Colonic mucosa (tissue), 4 donors: ENCODE data around the gene PRRT3. TPM values are rescaled to one million over a fixed set of nuclear protein-coding genes. Genes with fewer than 3 reads are reported as not detected.

Source experiments
- DNase-seq: peaks from one replicate; pipeline ENCODE4 v3.0.0-alpha.2; 2020
- H3K27ac ChIP-seq: fragments of 200-600 bp; one replicate; pipeline ENCODE4 v1.8.0; 2021
- H3K27me3 ChIP-seq: fragments of 200-600 bp; one replicate; pipeline ENCODE4 v1.8.0; 2021
- H3K36me3 ChIP-seq: fragments of 200-600 bp; one replicate; pipeline ENCODE4 v1.8.0; 2021
- H3K4me1 ChIP-seq: fragments of 200-600 bp; one replicate; pipeline ENCODE4 v1.8.0; 2021; ENCODE audit warnings: mild to moderate bottlenecking
- H3K4me3 ChIP-seq: fragments of 200-600 bp; one replicate; pipeline ENCODE4 v1.8.0; 2021
- H3K9ac ChIP-seq, 2 donors: one replicate each; pipeline ENCODE4 v1.7.0; 2013; ENCODE audit warnings: control low read depth in 2 of 2, low read depth in 2 of 2, low read length in 2 of 2
- H3K9me3 ChIP-seq: fragments of 200-600 bp; one replicate; pipeline ENCODE4 v1.8.0; 2021
- intact Hi-C: fragments of 100-400 bp; cut with DNase I; formaldehyde crosslinking; loops from one replicate; pipeline ENCODE4 v1.14.1; 2022
- total RNA-seq, 2 donors: library from RNA; stranded (reverse); fragmentation: NEBNext Ultra II Directional in 1 of 2; extraction: Animal tissue kit (Norgen Biotek cat#: 25700) in 1 of 2; gene quantifications; one replicate each; pipeline ENCODE4 v1.2.1, GENCODE V29; 2021
- TF ChIP-seq, protein P1 (sequence below): fragments of 200-600 bp; IDR thresholded peaks from one replicate; pipeline ENCODE4 v1.8.0; 2022; ENCODE audit warnings: antibody characterized with exemption, mild to moderate bottlenecking
- donor health status: healthy.
- donor health status: DM: no; HTN: no; CAD: no.
- donor health status: DM: no; HTN: no; CAD: no.

Gene PRRT3
- total RNA-seq, 2 donors from 2014 or later: 0.96 to 1.1 TPM

GRCh38 chr3:9928158-9928557 lies 24.1 kb downstream of the PRRT3 start:
- Histone ChIP-seq H3K36me3 (no peaks in the 10 kb centered on the region), H3K9me3 (no peaks in the 10 kb centered on the region), H3K27me3 (no peaks in the 10 kb centered on the region), H3K27ac (no peak overlapping the region), H3K4me1 (no peaks in the 10 kb centered on the region), H3K9ac (no peak overlapping the region), H3K4me3 (no peak overlapping the region)
- TF ChIP-seq, protein P1, sequence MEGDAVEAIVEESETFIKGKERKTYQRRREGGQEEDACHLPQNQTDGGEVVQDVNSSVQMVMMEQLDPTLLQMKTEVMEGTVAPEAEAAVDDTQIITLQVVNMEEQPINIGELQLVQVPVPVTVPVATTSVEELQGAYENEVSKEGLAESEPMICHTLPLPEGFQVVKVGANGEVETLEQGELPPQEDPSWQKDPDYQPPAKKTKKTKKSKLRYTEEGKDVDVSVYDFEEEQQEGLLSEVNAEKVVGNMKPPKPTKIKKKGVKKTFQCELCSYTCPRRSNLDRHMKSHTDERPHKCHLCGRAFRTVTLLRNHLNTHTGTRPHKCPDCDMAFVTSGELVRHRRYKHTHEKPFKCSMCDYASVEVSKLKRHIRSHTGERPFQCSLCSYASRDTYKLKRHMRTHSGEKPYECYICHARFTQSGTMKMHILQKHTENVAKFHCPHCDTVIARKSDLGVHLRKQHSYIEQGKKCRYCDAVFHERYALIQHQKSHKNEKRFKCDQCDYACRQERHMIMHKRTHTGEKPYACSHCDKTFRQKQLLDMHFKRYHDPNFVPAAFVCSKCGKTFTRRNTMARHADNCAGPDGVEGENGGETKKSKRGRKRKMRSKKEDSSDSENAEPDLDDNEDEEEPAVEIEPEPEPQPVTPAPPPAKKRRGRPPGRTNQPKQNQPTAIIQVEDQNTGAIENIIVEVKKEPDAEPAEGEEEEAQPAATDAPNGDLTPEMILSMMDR: no peak
- intact Hi-C loops: no loop called here
- DNase-seq: no peak

DNA sequence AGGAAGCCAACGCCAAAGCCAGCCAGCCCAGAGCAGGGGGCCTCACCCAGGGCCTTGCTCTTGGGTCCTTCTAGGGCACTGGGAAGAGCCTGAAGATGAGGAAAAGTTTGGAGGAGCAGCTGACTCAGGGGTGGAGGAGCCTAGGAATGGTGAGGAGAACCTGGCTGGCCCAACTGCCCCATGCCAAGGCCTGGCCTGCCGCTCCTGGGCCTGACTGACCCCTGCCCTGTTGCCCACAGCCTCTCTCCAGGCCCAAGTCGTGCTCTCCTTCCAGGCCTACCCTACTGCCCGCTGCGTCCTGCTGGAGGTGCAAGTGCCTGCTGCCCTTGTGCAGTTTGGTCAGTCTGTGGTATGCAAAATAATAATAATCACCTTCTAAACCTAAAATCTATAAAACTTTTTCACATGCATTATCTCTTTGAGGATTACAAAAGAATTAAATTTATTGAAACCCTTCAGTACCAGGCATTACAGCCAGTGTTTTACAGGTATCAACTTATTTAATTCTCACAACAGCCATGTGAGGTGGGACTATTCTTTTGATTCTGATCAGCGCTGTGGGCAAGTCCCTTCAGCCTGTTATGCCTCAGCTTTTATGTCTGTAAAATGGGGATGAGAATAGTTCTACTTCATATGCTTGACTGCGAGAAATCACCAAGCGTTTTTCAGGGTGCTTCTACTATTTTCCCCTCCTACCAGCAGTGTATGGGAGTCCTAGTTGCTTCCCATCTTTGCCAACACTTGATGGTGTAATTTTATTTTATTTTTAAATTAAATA lies 33.8 kb downstream of the PRRT3 start:
- H3K9me3 ChIP-seq: no peaks in the 10 kb centered on the region
- no peaks in the 10 kb centered on the region for H3K36me3 ChIP-seq
- no peak for DNase-seq
- H3K27me3 ChIP-seq: no peaks in the 10 kb centered on the region
- peak overlapping the region in 1 of 2 donors; percentile 63 for H3K9ac ChIP-seq
- intact Hi-C loops: no loop called here
- H3K4me1 ChIP-seq: peaks cover 6% of the 10 kb centered on the region
- TF ChIP-seq, protein P1: no peak
- no peak overlapping the region for H3K4me3 ChIP-seq
- H3K27ac ChIP-seq: no peak overlapping the region

- Histone ChIP-seq H3K27ac (no peak overlapping the region), H3K4me1 (peaks cover 6% of the 10 kb centered on the region), H3K9ac (peak overlapping the region; percentile 63 to 90), H3K9me3 (no peaks in the 10 kb centered on the region), H3K27me3 (no peaks in the 10 kb centered on the region), H3K36me3 (no peaks in the 10 kb centered on the region), H3K4me3 (no peak overlapping the region)
- intact Hi-C loops: no loop called here
- TF ChIP-seq, protein P1: no peak
- no peak for DNase-seq
Observed at GRCh38 chr3:9917820-9918219, 34.4 kb downstream of the PRRT3 start.

DNA sequence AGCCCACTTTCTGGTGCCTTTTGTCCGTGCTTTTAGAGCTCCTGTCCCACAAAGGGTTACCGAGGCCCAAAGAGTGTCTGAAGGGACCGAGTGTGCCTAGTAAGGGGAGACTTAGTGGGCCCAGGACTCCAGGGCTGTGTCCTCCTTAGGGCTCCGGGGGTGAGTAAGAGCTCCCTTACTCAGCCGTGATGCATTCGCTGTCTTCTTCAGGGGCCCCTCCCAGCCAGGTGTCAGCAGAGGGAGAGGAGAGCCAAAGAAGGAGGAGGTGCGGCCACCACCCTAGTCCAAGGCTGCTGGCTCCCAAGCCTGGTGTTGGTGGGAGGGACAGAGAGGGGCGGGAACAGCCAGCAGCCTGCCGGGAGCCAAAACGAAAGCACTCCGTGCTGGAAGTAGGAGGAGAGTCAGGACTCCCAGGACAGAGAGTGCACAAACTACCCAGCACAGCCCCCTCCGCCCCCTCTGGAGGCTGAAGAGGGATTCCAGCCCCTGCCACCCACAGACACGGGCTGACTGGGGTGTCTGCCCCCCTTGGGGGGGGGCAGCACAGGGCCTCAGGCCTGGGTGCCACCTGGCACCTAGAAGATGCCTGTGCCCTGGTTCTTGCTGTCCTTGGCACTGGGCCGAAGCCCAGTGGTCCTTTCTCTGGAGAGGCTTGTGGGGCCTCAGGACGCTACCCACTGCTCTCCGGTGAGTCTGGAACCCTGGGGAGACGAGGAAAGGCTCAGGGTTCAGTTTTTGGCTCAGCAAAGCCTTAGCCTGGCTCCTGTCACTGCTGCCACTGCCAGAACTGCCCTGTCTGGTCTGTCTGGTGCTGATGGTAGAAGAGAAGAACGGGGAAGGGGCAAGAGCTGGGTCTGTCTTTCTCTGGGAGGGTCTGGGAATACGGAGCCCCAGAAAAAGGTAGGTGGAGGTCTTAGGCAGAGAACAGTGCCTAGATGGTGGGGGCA lies 35.2 kb downstream of the PRRT3 start, which contains the start of gene IL17RC:
Gene IL17RC, plus strand, starts transcription at position 365 of the 947 bp plus-strand sequence. Its CDS starts 218 bp downstream, at position 583.
- H3K27me3 ChIP-seq: no peaks in the 10 kb centered on the region
- TF ChIP-seq, protein P1: no peak
- peaks cover 6% of the 10 kb centered on the region for H3K4me1 ChIP-seq
- H3K9ac ChIP-seq: peak within 1 kb of the TSS; percentile 81 to 90
- peak within 1 kb of the TSS; percentile 57 for H3K4me3 ChIP-seq
- no peaks in the 10 kb centered on the region for H3K9me3 ChIP-seq
- H3K27ac ChIP-seq: peak within 1 kb of the TSS; percentile 85
- intact Hi-C loops: no loop called here
- H3K36me3 ChIP-seq: no peaks in the 10 kb centered on the region
- peak; percentile 94 for DNase-seq

DNA sequence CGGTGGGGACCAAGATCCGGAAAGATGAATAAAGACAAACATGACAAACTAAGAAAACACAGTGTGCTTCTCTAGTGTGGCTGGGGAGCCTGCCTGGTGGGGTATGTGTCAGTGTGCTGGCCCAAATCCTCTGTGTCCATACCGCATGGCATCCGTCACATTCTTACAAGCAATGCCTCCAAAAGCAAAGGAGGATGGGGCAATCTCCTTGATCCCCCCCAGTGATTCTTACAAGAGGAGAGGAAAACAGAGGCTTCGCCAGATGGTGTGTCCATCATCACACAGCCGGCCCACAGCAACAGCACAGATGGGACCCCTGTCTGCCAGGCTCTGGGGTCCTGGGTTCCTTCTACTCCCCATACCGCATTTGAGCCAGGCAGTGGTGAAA lies 35.9 kb downstream of the PRRT3 start:
- TF ChIP-seq, protein P1: no peak
- peak; percentile 39 for DNase-seq
- peaks cover 6% of the 10 kb centered on the region for H3K4me1 ChIP-seq
- intact Hi-C loops: no loop called here
- no peaks in the 10 kb centered on the region for H3K9me3 ChIP-seq
- peak overlapping the region; percentile 85 for H3K27ac ChIP-seq
- peak overlapping the region; percentile 66 to 90 for H3K9ac ChIP-seq
- no peaks in the 10 kb centered on the region for H3K36me3 ChIP-seq
- no peaks in the 10 kb centered on the region for H3K27me3 ChIP-seq
- H3K4me3 ChIP-seq: peak overlapping the region; percentile 34
